ENCODE measurements around the gene NSMCE1. TPM values are rescaled to one million over a fixed set of nuclear protein-coding genes. Genes with fewer than 3 reads are reported as not detected.

The NSMCE1 gene
- total RNA-seq, 4 donors from 2014 or later: 22.4 to 92.4 (median 29.5) TPM

GRCh38 chr16:27232061-27232900 lies 36.3 kb downstream of the NSMCE1 start:
- TF ChIP-seq CTCF (IDR thresholded peaks at IDR 0.05): no peak
- TF ChIP-seq POLR2A (IDR thresholded peaks at IDR 0.05): no peak
- peaks cover 11 to 85% (median 36%) of the 10 kb centered on the region in 3 donors for H3K4me1 ChIP-seq
- H3K9me3 ChIP-seq: no peaks in the 10 kb centered on the region
- no peak for DNase-seq
- H3K27me3 ChIP-seq: no peaks in the 10 kb centered on the region
- H3K27ac ChIP-seq: peak overlapping the region in 3 of 4 donors; percentile 32 to 70 (median 35)
- H3K4me3 ChIP-seq: no peak overlapping the region
- 76 to 82% methylated on average over 15 to 19 of the region's 26 CpGs for WGBS, 2 donors
- intact Hi-C loops (cut with DNase I): no loop called here
- H3K36me3 ChIP-seq: peaks cover 0 to 54% (median 8%) of the 10 kb centered on the region in 3 donors

GRCh38 chr16:27231692-27232060 lies 36.9 kb downstream of the NSMCE1 start:
- Histone ChIP-seq H3K4me1 (peaks cover 6 to 84% (median 29%) of the 10 kb centered on the region in 3 donors), H3K27me3 (no peaks in the 10 kb centered on the region), H3K27ac (peak overlapping the region in 2 of 4 donors; percentile 32 to 35), H3K36me3 (peaks cover 0 to 60% (median 8%) of the 10 kb centered on the region in 3 donors), H3K4me3 (no peak overlapping the region), H3K9me3 (no peaks in the 10 kb centered on the region)
- WGBS, 2 donors: 85 to 95% methylated on average over 4 to 6 of the region's 8 CpGs
- no peak for DNase-seq
- no peak for TF ChIP-seq CTCF (IDR thresholded peaks at IDR 0.05)
- no peak for TF ChIP-seq POLR2A (IDR thresholded peaks at IDR 0.05)
- intact Hi-C loops (cut with DNase I): no loop called here

- Histone ChIP-seq H3K36me3 (peaks cover 0 to 71% (median 8%) of the 10 kb centered on the region in 3 donors), H3K9me3 (no peaks in the 10 kb centered on the region), H3K27me3 (no peaks in the 10 kb centered on the region), H3K4me3 (no peak overlapping the region), H3K27ac (peak overlapping the region in 1 of 4 donors; percentile 20), H3K4me1 (peaks cover 16 to 84% (median 23%) of the 10 kb centered on the region in 3 donors)
- WGBS, 2 donors: 63 to 75% methylated on average over 1 to 9 of the region's 16 CpGs
- TF ChIP-seq POLR2A (IDR thresholded peaks at IDR 0.05): peak in 1 of 4 donors; percentile 16
- TF ChIP-seq CTCF (IDR thresholded peaks at IDR 0.05): peak in 2 of 6 experiments; percentile 15 to 37
- intact Hi-C loops (cut with DNase I): no loop called here
- no peak for DNase-seq
These were observed 38.0 kb downstream of the NSMCE1 start for GRCh38 chr16:27230562-27231001.

GRCh38 chr16:27229891-27230470 lies 38.6 kb downstream of the NSMCE1 start:
- Histone ChIP-seq H3K4me1 (peaks cover 17 to 79% (median 17%) of the 10 kb centered on the region in 3 donors), H3K27me3 (no peaks in the 10 kb centered on the region), H3K27ac (peak overlapping the region in 1 of 4 donors; percentile 20), H3K9me3 (no peaks in the 10 kb centered on the region), H3K4me3 (no peak overlapping the region), H3K36me3 (peaks cover 0 to 77% (median 8%) of the 10 kb centered on the region in 3 donors)
- 90 to 96% methylated on average over 2 to 8 of the region's 18 CpGs for WGBS, 2 donors
- intact Hi-C loops (cut with DNase I): no loop called here
- no peak for DNase-seq
- TF ChIP-seq POLR2A (IDR thresholded peaks at IDR 0.05): no peak
- no peak for TF ChIP-seq CTCF (IDR thresholded peaks at IDR 0.05)

Data from esophagus squamous epithelium (tissue), 5 donors.